D341Med (cell line): ENCODE measurements around the gene STXBP6.
"Not testable (repeated sequence)": the region's sequence is repeated elsewhere in the genome, so short reads cannot be mapped to it uniquely, and the experiment has no call there.

Experiments used
- DNase-seq: peaks from one replicate; pipeline ENCODE4 v3.0.0; 2012; ENCODE audit warnings: low spot score

STXBP6 gene

DNA sequence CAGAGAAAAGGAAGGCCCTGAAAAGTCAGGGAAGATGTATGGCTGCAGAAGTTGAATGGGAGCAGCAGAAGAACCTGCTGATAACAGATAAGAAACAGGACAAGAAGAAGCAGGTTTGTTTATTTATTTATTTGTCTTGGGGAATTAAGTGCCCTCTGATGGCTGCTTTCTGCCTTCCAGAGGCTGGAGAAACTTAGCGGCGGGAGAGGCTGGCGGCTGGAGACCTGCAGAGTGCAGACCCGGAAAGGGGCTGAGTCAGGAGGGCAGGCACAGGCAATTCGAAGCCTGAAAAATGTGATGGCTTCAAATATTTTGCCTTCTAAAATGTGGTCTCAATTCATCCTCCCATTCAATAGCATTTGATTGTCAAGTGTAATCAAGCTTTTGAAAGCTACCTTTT is 247.7 kb downstream of the STXBP6 start:
- no peak for DNase-seq

DNA sequence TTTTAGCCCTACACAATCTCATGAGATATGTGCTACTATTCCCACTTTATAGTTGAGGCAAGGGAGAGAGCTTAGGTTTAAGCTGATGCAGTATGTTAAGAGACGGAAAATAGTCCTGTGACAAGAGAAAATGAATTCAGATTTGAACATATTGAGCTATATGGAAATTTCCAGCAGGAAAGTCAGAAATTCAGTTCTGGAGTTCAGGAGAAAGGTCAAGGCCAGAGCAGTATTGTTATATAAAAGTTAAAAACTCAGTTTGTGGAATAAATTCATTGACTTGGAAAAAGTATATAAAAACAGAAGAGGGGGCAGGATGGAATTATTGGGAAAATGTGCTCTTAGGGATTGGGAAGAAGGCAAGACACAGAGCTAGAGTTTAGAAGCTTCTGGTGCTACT is 248.9 kb downstream of the STXBP6 start:
- no peak for DNase-seq

DNA sequence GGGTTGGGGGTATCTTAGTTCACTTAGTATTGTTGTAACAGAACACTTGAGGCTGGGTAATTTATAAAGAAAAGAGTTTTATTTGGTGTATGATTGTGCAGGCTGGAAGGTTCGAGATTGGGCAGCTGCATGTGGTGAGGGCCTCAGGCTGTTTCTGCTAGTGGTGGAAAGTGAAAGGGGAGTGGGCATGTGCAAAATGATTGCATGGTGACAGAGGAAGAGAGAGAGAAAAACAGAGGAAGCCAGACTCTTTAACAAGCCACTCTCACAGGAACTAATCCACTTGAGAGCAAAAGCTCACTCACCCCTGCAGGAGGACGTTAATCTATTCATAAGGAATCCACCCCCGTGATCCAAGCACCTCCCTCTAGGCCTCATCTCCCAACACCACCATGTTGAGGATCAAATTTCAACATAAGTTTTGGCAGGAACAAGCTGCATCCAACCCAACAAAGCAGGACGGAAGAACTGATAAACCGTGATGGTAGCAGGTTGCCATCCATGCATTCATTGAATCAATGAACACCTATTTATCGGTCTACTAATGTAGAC is 251.0 kb downstream of the STXBP6 start:
- no peak for DNase-seq

DNA sequence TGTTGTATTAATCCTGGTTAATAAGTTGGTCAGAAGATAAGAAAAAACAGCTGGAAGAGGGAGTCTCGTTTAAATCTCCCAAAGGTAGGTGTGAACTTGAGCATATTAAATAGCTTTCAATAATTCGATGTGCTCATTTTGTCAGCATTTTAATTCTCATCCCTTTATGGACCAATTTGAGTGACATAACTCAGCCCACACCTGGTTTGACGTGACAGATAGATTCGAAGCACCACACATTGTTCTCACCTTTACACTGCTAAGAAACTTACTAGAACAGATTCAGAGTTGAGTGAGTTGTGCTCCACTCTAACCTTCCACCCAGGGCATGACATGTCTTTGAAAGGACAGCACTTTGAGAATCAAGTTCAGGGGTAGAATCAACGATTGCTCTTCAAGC is 254.5 kb downstream of the STXBP6 start:
- no peak for DNase-seq

DNA sequence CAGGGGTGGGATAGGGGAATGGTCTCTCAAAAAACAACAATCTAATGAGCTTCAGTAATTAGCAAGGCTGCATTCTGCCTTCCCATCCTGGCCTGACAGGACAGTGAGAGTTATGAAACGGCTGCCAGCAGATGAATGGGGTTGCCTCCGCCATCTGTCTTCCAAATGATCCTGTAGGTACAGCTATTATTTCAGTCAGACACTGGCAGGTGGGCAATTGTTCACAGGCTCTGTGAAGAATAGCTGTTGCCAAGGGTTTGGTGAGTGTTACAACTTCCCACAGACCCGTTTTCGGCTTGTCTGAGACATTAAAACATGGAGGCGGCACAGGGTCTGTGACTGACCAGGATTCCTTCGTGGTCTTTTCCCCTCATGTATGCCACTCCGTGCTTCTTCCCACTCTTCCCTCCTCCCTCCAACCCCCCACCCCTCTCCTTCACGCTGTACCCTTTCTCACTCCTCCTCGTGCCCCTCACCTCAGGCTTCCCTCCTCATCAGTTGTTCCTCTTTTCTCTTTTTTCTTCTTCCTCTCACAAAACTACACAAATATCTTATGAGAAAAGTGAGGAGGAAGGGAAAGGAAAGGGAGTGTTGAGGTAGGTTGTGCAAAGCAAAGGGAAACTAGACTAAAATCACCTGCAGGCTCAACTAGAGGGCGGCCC is 255.2 kb downstream of the STXBP6 start:
- DNase-seq = no peak

DNA sequence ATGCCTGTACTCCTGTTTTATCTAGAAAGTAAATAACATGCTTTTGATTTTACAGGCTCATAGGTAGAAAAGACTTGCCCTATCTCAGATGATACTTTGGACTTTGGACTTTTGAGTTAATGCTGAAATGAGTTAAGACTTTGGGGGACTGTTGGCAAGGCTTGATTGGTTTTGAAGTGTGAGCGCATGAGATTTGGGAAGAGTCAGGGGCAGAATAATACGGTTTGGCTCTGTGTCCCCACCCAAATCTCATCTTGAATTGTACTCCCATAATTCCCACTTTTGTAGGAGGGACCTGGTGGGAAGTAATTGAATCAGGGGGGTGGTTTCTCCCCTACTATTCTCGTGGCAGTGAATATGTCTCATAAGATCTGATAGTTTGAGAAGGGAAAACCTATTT is 259.8 kb downstream of the STXBP6 start:
- DNase-seq = no peak

DNA sequence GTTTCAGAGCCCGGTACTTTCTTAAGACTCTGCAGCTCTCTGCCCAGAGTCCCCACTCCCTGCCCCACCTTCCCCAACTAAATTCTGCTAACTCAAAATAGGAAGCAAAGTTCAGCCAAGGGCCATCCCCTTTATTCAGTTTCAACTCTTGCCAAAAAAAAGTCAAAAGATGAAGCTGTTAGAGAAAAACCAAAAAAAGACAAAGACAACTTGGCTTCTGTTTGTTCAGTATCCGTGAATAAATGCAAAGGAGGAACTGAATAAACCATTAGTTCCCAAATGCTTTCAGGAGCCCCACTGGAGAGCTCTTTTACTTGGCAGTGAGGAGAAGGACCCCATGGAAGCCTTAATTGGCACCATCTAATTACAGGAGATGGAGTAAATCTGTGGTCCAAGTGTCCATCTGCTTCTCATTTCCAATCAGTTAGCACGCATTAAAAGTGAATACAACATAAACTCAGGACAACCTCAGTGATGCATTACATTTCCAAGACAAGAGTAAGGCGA is 260.5 kb downstream of the STXBP6 start:
- no peak for DNase-seq

DNA sequence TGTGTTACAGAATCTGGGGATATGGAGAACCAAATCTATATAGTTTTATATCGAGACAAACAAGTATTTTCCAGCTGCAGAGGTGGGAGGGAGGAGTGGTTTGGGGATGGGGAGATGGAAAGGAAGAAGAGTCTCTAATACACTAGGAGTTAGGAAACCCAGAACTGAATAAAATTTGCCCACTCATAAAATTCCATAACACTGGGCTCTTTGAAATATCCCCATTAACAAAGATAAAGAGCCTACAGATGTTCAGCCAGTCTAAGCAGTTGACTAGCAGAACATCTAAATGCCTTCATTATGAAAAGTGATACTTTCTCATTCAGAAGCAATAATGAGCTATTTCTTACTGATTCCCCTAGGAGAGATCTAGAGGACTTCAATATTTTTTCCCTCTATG is 264.2 kb downstream of the STXBP6 start:
- no peak for DNase-seq

DNA sequence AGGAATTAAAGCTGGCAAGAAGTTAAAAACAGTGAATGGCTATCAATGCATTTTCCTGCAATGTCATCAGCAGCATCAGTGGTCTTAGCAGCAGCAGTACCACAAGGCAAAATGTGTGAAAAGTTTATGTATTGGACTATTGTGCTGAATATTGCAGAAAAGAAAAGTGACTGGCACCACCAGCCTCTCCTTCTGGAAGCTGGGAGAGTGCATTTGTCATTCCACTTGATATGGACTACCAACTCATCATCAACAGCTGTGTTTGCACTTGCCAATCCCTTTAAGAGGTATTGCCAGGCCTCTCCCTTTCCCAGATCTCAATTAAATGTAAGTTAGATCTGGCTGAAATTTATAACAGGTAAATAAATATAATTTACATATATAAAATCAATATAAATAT is 265.0 kb downstream of the STXBP6 start:
- DNase-seq = no peak

DNA sequence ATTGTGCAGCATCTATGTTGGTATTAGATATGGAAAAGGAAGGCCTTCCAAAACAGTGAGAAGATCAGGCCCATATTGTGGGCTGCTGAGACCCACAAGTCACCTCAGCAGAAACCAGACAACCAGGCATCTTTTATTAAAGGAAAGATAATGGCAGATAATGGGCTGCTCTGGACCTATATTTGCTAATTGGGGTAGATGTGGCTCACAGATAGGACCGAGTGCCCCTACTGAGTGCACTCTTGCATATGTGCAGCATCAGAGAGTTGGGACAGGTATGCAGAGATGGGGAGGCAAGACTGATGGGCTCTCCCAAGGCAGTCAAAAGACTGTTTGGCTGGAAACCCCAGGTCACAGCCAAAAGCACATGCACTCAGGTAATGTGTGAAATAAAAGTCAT is 266.2 kb downstream of the STXBP6 start:
- no peak for DNase-seq

DNA sequence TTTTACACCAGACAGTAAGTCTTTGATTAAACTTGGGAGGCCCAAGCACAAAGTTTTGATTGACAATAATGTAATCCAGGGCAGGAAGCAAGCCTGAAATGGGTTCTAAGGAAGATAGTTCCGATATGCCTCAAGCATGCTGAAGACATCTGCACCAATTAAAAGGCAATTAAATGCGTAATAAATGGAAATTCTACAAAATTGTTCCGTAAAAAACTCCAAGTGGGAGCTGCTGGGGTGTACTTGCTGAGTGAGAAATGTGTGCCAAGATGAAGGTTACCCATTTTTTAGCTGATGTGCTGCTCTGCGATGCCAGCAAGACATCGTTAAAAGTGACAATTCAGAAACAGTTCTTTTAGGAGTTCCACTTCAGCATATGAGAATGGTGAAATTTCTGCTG is 269.7 kb downstream of the STXBP6 start:
- no peak for DNase-seq

DNA sequence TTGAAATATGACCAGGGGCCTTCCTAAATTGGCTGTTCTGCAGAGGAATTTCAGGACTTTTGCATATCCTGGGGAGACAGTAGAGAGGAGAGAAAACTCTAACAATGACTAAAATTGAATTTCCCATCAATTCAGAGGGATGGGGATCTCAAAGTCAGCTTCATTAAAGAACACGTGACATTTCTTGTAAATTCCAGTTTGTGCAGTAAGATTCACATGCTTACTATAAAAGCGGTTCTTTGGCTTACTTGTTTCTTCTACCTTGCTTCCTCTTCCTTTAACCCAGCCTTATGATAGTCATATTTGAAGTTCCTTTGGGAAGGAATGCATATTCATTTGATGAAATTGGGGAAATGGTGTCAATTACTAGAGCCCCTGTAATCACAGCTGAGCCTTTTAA is 272.3 kb downstream of the STXBP6 start:
- DNase-seq = no peak

DNA sequence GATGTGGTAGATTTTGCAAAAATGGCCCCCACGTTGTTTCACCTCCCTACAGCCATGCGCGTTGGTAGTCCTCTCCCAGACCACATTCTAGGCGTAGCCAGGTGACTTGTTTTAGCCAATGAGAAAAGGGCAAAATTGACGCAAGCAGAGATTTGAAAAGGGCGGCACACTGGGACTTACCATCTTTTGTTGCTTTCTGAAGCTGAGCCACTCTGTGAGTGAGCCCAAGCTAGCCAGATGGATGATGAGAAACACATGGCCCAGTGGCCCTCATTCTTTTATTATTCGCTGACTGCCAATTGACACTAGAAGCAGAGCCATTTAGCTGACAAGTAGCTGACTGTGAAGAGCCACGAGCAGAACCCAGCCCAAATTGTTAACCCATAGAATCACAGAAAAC is 274.0 kb downstream of the STXBP6 start:
- no peak for DNase-seq

DNA sequence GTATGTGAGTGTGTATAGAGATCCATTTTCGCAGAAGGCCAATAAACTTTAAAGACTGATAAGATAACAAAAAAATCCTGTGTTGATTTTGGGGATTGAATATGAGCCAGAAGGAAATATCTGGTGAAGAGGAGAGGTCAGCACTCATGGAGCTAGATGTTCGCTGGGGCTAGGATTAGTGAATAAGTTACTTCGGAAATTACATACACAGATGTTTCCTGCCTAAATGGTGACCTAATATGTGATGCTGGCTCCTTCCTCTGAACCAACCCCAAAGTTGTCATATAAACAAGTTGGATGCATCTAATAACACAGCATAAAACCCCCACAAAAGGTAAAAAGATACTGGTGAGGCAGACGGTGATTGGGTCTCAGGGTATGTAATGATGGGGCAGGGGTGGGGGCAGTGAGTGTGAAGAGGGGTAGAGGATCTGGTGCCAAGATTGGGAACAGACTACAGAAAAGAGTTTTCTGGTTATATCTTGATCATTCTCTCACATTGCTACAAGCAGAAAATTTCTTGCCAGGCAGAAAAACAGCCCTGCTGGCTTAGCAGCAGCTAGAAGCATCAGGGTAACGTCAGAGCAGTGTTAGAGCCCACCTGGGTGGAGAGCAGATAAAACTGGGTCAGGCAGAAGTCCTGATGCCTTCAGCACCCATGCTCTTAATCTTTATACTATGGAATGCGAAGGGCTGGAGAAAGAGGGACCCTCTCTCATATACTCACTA is 275.6 kb downstream of the STXBP6 start:
- DNase-seq = no peak

DNA sequence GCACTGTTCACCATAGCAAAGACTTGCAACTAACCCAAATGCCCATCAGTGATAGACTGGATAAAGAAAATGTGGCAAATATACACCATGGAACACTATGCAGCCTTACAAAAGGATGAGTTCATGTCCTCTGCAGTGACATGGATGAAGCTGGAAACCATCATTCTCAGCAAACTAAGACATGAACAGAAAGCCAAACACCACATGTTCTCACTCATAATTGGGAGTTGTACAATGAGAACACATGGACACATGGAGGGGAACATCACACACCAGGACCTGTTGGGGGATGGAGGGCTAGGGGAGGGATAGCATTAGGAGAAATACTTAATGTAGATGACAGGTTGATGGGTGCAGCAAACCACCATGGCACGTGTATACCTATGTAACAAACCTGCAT is 276.4 kb downstream of the STXBP6 start:
- not testable (repeated sequence) for DNase-seq

DNA sequence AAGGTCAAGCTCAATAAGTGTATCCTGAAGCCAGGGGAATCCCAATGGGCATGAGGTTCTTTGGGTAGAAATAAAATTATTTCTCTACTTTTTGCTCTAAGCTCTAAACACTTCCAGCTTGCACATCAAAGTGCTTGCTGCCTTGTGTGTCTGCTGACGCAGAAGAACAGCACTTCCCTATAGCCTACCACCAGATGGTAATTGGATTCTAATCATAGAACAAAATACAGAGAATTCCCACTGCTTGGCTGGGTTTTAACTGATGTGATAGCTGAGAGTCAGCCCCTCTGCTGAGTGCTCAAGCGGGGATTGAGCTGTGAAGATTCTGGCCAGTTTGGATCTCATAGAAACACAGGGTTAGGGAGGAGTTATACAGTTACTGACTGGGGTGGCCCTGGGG is 283.5 kb downstream of the STXBP6 start:
- DNase-seq = no peak

DNA sequence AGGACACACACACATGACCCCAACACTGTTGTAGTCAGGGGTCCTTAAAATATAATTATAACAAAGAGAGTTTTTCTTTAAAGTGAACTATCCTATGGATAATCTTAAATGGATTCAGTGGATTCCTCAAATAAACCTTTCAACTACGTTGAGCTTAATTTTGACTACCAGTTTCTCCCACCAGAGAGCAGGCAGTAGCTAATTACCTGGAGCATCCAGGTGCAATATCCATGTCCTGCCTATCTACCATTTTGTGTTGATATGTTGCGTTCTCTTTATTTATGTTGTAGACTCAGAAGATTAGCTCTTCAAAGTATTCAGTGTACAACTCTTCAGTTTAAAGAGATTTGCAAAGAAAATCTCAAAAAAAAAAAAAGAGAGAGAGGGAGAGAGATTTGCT is 288.8 kb downstream of the STXBP6 start:
- DNase-seq = no peak
